PFSK-1 (cell line): ENCODE data around the gene RTN4RL1.

Experiments
- POLR2AphosphoS5 ChIP-seq: IDR thresholded peaks from 2 replicates; pipeline ENCODE4 v1.6.1; 2012; ENCODE audit warnings: low read depth, mild to moderate bottlenecking, control low read depth, low read length, moderate library complexity
- REST ChIP-seq, 2 experiments: IDR thresholded peaks; 2 replicates each; pipeline versions ENCODE4 v1.6.1 to v1.8.0; 2011 to 2012; ENCODE audit warnings: low read depth in 2 of 2, low read length in 2 of 2, control low read depth in 1 of 2, inconsistent platforms in 1 of 2, mild to moderate bottlenecking in 1 of 2, moderate library complexity in 1 of 2; ENCODE audit not compliant: insufficient read depth in 1 of 2
- TAF1 ChIP-seq: IDR thresholded peaks from 2 replicates; pipeline ENCODE4 v1.6.1; 2012; ENCODE audit warnings: low read length, control low read depth, borderline replicate concordance; ENCODE audit not compliant: insufficient read depth

GRCh38 chr17:1916963-1917715 lies 108.0 kb downstream of the RTN4RL1 start:
- no peak for TF ChIP-seq REST (IDR thresholded peaks at IDR 0.05; ENCODE audit: insufficient read depth in 1 of 2, low read depth in 2 of 2, low read length in 2 of 2)
- no peak for TF ChIP-seq POLR2AphosphoS5
- TF ChIP-seq TAF1: no peak
